MV-4-11 (cell line): ENCODE measurements around the gene NR2F1-AS1.

Source experiments
- DNase-seq: peaks from one replicate; lab custom pipeline; 2025; lab: John Stamatoyannopoulos, UW

NR2F1-AS1 gene

GRCh38 chr5:93385655-93386054 lies 195.4 kb downstream of the NR2F1-AS1 start:
- DNase-seq: no peak

- no peak for DNase-seq
Measured at GRCh38 chr5:93384995-93385394, 196.0 kb downstream of the NR2F1-AS1 start.

GRCh38 chr5:93384026-93384425 lies 197.0 kb downstream of the NR2F1-AS1 start:
- DNase-seq: no peak

GRCh38 chr5:93382188-93382825 lies 198.7 kb downstream of the NR2F1-AS1 start:
- no peak for DNase-seq

- DNase-seq: no peak
Measured at GRCh38 chr5:93381057-93381456, 200.0 kb downstream of the NR2F1-AS1 start.

- DNase-seq: no peak
Measured at GRCh38 chr5:93378073-93378472, 202.9 kb downstream of the NR2F1-AS1 start.

- DNase-seq: no peak
Measured at GRCh38 chr5:93371893-93372292, 209.1 kb downstream of the NR2F1-AS1 start.

GRCh38 chr5:93364378-93364777 lies 216.6 kb downstream of the NR2F1-AS1 start:
- DNase-seq: no peak

- DNase-seq: no peak
Measured at GRCh38 chr5:93360436-93361088, 220.5 kb downstream of the NR2F1-AS1 start.

- no peak for DNase-seq
Measured at GRCh38 chr5:93359960-93360305, 221.1 kb downstream of the NR2F1-AS1 start.
